Esophagus (tissue), 2 donors: ENCODE measurements around the gene PAQR6. TPM values are rescaled to one million over a fixed set of nuclear protein-coding genes. Genes with fewer than 3 reads are reported as not detected.
A peak's percentile ranks its signal among the peaks of the same experiment; 100 is the strongest.

Experiments
- H3K27ac ChIP-seq, 2 donors: one replicate each; pipeline ENCODE4 v1.5.1; 2013; ENCODE audit warnings: low read depth in 2 of 2, mild to moderate bottlenecking in 2 of 2, inconsistent platforms in 1 of 2, low read length in 1 of 2, moderate library complexity in 1 of 2
- H3K27me3 ChIP-seq, 2 donors: one replicate each; pipeline ENCODE4 v1.6.1; 2013; ENCODE audit warnings: low read length in 2 of 2, control low read depth in 1 of 2, mild to moderate bottlenecking in 1 of 2; ENCODE audit not compliant: insufficient read depth in 2 of 2, control insufficient read depth in 1 of 2
- H3K36me3 ChIP-seq, 2 donors: one replicate each; pipeline ENCODE4 v1.6.1; 2013; ENCODE audit warnings: low read length in 1 of 2; ENCODE audit not compliant: control insufficient read depth in 2 of 2, insufficient read depth in 2 of 2
- H3K4me1 ChIP-seq, 2 donors: one replicate each; pipeline ENCODE4 v1.6.1; 2013; ENCODE audit warnings: low read length in 1 of 2; ENCODE audit not compliant: control insufficient read depth in 2 of 2, insufficient read depth in 2 of 2
- H3K4me3 ChIP-seq, 2 donors: one replicate each; pipeline ENCODE4 v1.5.1; 2013; ENCODE audit warnings: low read length in 2 of 2, mild to moderate bottlenecking in 2 of 2, low read depth in 1 of 2, moderate library complexity in 1 of 2
- H3K9me3 ChIP-seq, 2 donors: one replicate each; pipeline ENCODE4 v1.6.1; 2013; ENCODE audit warnings: mild to moderate bottlenecking in 2 of 2, low read depth in 1 of 2, low read length in 1 of 2, moderate library complexity in 1 of 2; ENCODE audit not compliant: control insufficient read depth in 2 of 2, insufficient read depth in 1 of 2
- WGBS, 2 donors: extraction: QIAGEN DNeasy Blood & Tissue Kit; methylation state at CpG; one replicate each; pipeline ENCODE4 v1.1.7; 2013; 5-methylcytosine and 5-hydroxymethylcytosine counted together
- polyA plus RNA-seq, 2 donors: library from polyadenylated mRNA; stranded (reverse); fragments of 200-250 nt; gene quantifications; one replicate each; pipeline ENCODE4 v1.2.3, GENCODE V29; 2013
- donor health status: healthy with polysubstance abuse.
- donor health status: Bipolar disorder and iron deficiency.

The PAQR6 gene
- polyA plus RNA-seq, 2 donors = 3.1 to 7.7 TPM

- Histone ChIP-seq H3K9me3 (no peaks in the 10 kb centered on the region), H3K27ac (peak within 1 kb of the TSS; percentile 97), H3K4me3 (peak within 1 kb of the TSS; percentile 56 to 87), H3K4me1 (peaks cover 3 to 7% of the 10 kb centered on the region in 2 donors), H3K36me3 (peaks cover 0 to 19% of the 10 kb centered on the region in 2 donors), H3K27me3 (no peaks in the 10 kb centered on the region)
- 56 to 57% methylated on average over 7 of the region's 7 CpGs for WGBS, 2 donors
Measured at GRCh38 chr1:156284112-156284511, 36.3 kb upstream of the PAQR6 start, which contains the start of gene TMEM79. Gene TMEM79, plus strand, starts transcription at chr1:156284325. Its CDS starts 902 bp downstream, at chr1:156285227.

- H3K9me3 ChIP-seq = no peaks in the 10 kb centered on the region
- peaks cover 3 to 7% of the 10 kb centered on the region in 2 donors for H3K4me1 ChIP-seq
- H3K4me3 ChIP-seq = peak overlapping the region; percentile 56 to 87
- H3K36me3 ChIP-seq = peaks cover 0 to 20% of the 10 kb centered on the region in 2 donors
- no peaks in the 10 kb centered on the region for H3K27me3 ChIP-seq
- WGBS, 2 donors = 72% methylated on average over 1 of the region's 1 CpG
- peak overlapping the region; percentile 97 for H3K27ac ChIP-seq
Measured at GRCh38 chr1:156283521-156283920, 35.7 kb upstream of the PAQR6 start.

- peak within 1 kb of the TSS; percentile 54 to 87 for H3K4me3 ChIP-seq
- WGBS, 2 donors = 0 to 1% methylated on average over 50 of the region's 50 CpGs
- H3K27me3 ChIP-seq = no peaks in the 10 kb centered on the region
- no peaks in the 10 kb centered on the region for H3K9me3 ChIP-seq
- H3K4me1 ChIP-seq = peaks cover 3 to 7% of the 10 kb centered on the region in 2 donors
- peak within 1 kb of the TSS; percentile 97 for H3K27ac ChIP-seq
- H3K36me3 ChIP-seq = peaks cover 0 to 24% of the 10 kb centered on the region in 2 donors
Measured at GRCh38 chr1:156282479-156283222, 34.8 kb upstream of the PAQR6 start, which contains the start of gene SMG5. Gene SMG5, minus strand, starts transcription at chr1:156282825. Its CDS starts 145 bp downstream, at chr1:156282680.

- H3K36me3 ChIP-seq = peaks cover 0 to 28% of the 10 kb centered on the region in 2 donors
- peak overlapping the region; percentile 54 to 87 for H3K4me3 ChIP-seq
- H3K27me3 ChIP-seq = no peaks in the 10 kb centered on the region
- H3K27ac ChIP-seq = peak overlapping the region; percentile 97
- WGBS, 2 donors = 5 to 6% methylated on average over 22 of the region's 22 CpGs
- H3K9me3 ChIP-seq = no peaks in the 10 kb centered on the region
- peaks cover 3 to 7% of the 10 kb centered on the region in 2 donors for H3K4me1 ChIP-seq
Measured at GRCh38 chr1:156281693-156282478, 34.0 kb upstream of the PAQR6 start.

GRCh38 chr1:156281281-156281680 lies 33.4 kb upstream of the PAQR6 start:
- 16 to 18% methylated on average over 8 of the region's 8 CpGs for WGBS, 2 donors
- peaks cover 0 to 7% of the 10 kb centered on the region in 2 donors for H3K4me1 ChIP-seq
- peak overlapping the region; percentile 97 for H3K27ac ChIP-seq
- H3K27me3 ChIP-seq = no peaks in the 10 kb centered on the region
- H3K36me3 ChIP-seq = peaks cover 0 to 28% of the 10 kb centered on the region in 2 donors
- no peaks in the 10 kb centered on the region for H3K9me3 ChIP-seq
- peak overlapping the region in 1 of 2 donors; percentile 54 for H3K4me3 ChIP-seq

GRCh38 chr1:156279837-156280236 lies 32.0 kb upstream of the PAQR6 start:
- no peaks in the 10 kb centered on the region for H3K9me3 ChIP-seq
- no peak overlapping the region for H3K4me3 ChIP-seq
- peak overlapping the region in 1 of 2 donors; percentile 0 for H3K27ac ChIP-seq
- peaks cover 0 to 3% of the 10 kb centered on the region in 2 donors for H3K4me1 ChIP-seq
- H3K36me3 ChIP-seq = peaks cover 0 to 21% of the 10 kb centered on the region in 2 donors
- no peaks in the 10 kb centered on the region for H3K27me3 ChIP-seq
- WGBS, 2 donors = 93 to 94% methylated on average over 3 of the region's 3 CpGs

GRCh38 chr1:156276966-156277381 lies 29.1 kb upstream of the PAQR6 start:
- Histone ChIP-seq H3K27ac (no peak overlapping the region), H3K36me3 (peaks cover 8 to 39% of the 10 kb centered on the region in 2 donors), H3K4me1 (peaks cover 0 to 3% of the 10 kb centered on the region in 2 donors), H3K9me3 (no peaks in the 10 kb centered on the region), H3K27me3 (no peaks in the 10 kb centered on the region), H3K4me3 (no peak overlapping the region)
- 62 to 77% methylated on average over 6 of the region's 6 CpGs for WGBS, 2 donors

GRCh38 chr1:156276532-156276931 lies 28.7 kb upstream of the PAQR6 start:
- H3K27me3 ChIP-seq = no peaks in the 10 kb centered on the region

GRCh38 chr1:156270314-156270713 lies 22.5 kb upstream of the PAQR6 start:
- no peaks in the 10 kb centered on the region for H3K4me1 ChIP-seq
- no peaks in the 10 kb centered on the region for H3K27me3 ChIP-seq
- H3K9me3 ChIP-seq = no peaks in the 10 kb centered on the region
- 80% methylated on average over 3 of the region's 3 CpGs for WGBS, 2 donors
- peak overlapping the region; percentile 15 to 59 for H3K27ac ChIP-seq
- no peak overlapping the region for H3K4me3 ChIP-seq
- H3K36me3 ChIP-seq = peaks cover 29 to 58% of the 10 kb centered on the region in 2 donors

More at GRCh38 chr1:156276532-156276931, 28.7 kb upstream of the PAQR6 start:
- peaks cover 8 to 39% of the 10 kb centered on the region in 2 donors for H3K36me3 ChIP-seq
- no peak overlapping the region for H3K27ac ChIP-seq
- no peak overlapping the region for H3K4me3 ChIP-seq
- peaks cover 0 to 3% of the 10 kb centered on the region in 2 donors for H3K4me1 ChIP-seq
- H3K9me3 ChIP-seq = no peaks in the 10 kb centered on the region
